IPS DF 4.7 (cell line): ENCODE results near the gene COPE.
A peak's percentile ranks its signal among the peaks of the same experiment; 100 is the strongest.
"Not testable (repeated sequence)": the region's sequence is repeated elsewhere in the genome, so short reads cannot be mapped to it uniquely, and the experiment has no call there.

Source experiments
- DNase-seq: peaks from one replicate; pipeline ENCODE4 v3.0.0-alpha.2; 2013; ENCODE audit warnings: low spot score; ENCODE audit errors: extremely low read depth

COPE gene

DNA sequence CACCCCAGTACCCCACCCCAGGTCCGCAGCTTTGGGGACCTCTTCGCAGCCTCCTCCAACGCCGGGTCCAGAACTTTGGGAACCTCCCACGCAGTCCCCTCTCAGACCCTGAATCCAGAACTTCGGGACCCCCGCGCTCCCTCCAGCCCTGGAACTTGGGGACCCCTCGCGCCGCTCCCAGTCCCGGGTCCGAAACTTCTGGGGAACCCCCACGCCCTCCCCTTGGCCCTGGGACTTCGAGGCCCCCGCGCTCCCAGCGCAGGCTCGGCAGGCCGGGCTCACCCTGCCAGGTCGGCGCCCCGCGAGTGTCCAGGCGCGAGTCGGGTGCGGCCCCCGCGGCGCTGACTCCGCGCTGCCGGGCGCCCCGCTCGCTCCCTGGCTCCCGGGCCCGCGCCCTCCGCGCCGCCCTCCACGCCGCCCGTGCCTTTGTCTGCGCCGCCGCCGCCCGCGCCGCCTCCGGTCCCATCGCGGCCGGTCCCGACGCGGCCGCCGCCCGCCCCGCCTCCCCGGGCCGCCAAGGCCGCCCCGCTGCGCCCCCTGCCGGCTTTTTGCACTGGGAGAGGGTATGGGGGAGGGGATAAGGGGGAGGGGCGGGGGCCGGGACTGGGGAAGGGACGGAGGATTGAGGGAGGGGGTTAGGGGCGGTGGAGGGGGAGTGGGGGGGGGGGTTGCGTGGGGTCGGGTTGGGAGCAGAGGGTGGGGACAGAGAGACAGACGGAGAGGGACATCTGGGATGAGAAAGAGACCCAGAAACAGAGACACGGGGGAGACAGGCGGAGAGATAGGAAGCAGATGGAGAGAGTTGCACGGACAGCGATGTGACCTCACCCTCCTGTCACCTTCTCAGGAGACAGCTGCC, 21.8 kb upstream of the COPE start, which contains the start of gene HOMER3:
HOMER3 (minus strand) TSS at position 449 of the 859 bp plus-strand sequence. CDS start 2,235 bp downstream, outside the sequence.
- DNase-seq = no peak

GRCh38 chr19:18939922-18940768, 21.0 kb upstream of the COPE start:
- no peak for DNase-seq

GRCh38 chr19:18939163-18939562, 20.0 kb upstream of the COPE start:
- DNase-seq = no peak

DNA sequence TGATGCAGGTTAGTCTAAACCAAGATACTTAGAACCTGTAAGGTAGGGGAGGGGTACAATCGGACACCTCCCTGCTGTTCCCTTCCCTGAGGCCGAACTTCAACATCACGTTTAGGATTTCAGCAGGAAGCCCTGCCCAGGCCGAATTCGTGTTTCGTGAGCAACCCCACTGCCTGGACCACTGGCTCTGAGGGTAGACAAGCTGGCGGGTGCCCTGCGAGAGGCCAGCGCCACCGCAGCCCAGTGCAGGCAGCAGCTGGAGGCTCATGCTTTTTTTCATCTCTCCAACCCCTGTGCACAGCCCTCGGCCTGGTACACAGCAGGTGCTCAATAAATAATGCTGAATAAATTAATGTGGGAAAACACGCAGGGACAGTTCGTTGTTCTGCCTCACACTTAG, 14.1 kb upstream of the COPE start:
- DNase-seq = no peak

DNA sequence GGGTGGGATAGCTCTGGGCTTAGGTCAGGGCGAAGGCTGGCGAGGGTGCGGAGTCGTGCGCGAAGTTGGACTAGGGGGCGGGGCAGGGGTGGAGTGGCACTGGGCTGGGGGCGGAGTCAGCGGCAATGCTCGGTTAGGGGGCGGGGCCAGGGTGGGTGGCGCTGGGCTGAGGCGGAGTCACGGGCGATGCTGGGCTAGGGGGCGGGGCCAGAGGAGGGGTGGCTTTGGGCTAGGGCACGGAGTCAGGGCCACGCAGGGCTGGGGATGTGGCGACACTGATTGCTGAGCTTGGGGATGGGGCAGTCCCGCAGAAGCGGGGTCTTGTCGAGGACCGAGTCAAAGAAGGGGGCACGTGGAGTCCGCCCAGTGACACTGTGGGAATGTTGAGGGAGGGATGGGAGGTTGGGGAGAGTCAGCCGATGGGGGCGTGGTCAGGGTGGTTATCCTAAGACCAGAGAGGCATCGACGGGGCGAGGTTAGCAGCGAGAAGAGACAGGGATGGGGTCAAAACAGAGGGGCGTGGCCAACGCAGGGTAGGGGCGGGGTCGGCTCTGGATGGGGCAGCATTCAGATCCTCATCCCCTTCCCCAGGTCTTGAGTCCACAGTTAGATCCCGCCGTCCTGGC, 13.1 kb upstream of the COPE start:
- peak; percentile 79 for DNase-seq

DNA sequence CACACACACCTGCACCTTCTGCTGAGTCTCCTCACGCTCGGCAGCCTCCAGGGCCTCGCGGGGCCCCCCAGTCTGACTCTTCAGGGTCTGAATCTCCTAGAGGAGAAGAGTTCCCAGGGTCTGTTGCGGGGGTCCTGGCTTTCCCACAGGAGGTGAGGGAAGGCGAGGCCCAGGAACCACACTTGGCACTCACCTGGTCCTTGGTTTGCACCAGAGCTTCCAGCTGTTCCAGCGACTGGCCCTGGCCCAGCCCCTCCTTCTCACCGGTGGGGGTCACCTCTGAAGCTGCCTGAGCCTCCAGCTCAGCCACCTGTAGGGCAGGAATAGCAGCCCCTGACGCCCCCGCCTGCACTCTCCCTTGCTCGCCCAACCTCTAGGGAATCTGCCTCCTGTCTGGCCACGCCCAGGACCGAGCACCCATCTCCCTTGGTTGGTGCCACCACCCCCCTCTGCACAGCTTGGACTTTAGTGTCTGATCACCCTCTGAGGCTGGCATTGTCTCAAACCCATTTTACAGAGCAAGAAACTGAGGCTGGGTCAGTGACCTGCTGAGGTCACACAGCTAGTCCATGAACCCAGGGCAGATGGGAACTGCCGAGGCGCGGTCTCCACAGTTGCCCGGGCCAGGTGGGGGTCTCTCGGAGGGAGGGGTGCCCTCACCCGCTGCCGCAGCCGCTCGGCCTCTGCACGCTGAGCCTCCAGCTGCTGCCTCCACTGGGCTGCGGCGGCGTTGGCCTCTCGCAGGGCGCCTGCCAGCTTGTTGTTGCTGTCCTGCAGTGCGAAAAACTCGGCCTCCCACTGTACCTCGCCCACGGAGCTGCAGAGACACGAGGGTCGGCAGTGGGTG, 12.4 kb upstream of the COPE start:
- no peak for DNase-seq

GRCh38 chr19:18929311-18929710, 10.1 kb upstream of the COPE start:
- no peak for DNase-seq

GRCh38 chr19:18928018-18928805, 9.0 kb upstream of the COPE start:
- DNase-seq = no peak

DNA sequence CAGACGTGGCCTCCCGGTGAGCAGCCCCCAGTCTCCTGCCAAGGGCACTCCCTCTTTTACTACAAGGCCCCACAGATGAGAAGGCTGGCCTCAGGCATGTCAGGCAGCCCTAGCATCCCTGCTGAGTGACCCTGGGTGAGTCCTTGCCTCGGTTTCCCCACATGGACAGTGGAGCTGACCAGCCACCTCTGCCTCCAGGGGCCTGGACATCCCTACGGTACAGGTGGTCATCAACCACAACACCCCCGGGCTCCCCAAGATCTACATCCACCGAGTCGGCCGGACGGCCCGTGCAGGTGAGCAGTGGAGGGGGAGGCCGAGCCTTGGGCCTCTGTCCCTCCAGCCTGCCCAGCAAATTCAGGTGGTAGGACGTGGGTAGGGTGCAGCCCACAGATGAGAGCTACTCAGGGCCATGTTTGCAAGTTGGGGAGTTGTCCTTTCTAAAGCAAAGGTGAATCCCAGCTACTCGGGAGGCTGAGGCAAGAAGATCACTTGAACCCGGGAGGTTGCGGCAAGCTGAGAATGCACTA, 5.6 kb upstream of the COPE start:
- no peak for DNase-seq

DNA sequence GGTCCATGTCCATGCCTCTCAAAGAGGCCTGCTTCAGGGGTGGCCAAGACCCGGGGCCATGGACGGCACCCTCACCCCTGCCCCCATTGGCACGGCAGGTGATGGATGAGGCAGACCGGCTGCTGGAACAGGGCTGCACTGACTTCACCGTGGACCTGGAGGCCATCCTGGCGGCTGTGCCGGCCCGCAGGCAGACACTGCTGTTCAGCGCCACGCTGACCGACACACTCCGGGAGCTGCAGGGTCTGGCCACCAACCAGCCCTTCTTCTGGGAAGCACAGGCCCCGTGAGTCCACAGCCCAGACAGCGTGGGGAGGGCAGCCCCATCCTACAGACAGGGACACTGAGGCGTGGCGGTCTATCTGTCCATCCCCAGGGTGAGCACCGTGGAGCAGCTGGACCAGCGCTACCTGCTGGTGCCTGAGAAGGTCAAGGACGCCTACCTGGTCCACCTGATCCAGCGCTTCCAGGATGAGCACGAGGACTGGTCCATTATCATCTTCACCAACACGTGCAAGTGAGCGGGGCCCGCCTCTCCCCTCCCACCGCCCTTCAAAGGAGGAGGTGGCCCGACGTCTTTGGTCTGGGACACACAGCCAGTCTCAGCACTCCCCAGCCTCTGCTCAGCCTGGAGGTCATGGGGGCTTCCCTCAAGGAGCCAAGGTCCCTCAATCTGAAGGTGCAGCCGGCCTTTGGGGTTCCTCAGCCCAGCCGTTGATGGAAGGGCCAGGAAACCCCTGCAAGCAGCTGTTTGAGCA, 3.2 kb upstream of the COPE start:
- DNase-seq = no peak

- DNase-seq = no peak
These were observed 2.4 kb upstream of the COPE start for GRCh38 chr19:18921593-18921992.

DNA sequence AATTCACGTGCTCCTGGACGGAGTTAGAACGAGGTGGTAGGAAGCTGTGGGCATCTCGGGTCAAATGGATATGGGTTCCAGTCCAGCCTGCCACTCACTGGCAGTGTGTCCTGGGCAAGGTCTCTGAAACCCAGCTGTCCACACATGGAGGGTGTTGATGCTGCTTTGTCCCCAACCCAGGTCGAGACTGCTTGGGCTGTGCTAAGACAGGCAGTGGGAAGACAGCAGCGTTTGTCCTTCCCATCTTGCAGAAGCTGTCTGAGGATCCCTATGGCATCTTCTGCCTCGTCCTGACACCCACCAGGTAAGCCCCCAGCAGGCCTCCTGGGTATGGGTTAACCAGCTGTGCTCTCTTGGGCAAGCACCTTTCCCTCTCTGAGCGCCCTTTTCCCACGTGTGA, 1.2 kb upstream of the COPE start:
- DNase-seq = no peak

DNA sequence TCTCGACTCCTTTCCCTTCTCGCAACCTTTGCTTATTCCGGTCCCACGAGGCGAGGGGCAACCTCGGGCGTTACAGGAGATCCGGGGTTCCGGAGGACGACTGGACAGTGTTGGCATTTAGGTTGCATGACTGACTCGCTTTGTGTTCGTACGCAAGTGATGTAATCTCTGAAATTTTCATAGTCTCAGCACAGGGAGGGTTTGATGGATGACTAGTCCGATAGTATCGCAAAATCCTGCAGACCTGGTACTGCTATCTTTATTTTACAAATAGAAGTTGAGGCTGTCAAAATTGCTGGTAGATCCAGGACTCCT, 670 bp upstream of the COPE start:
- no peak for DNase-seq

DNA sequence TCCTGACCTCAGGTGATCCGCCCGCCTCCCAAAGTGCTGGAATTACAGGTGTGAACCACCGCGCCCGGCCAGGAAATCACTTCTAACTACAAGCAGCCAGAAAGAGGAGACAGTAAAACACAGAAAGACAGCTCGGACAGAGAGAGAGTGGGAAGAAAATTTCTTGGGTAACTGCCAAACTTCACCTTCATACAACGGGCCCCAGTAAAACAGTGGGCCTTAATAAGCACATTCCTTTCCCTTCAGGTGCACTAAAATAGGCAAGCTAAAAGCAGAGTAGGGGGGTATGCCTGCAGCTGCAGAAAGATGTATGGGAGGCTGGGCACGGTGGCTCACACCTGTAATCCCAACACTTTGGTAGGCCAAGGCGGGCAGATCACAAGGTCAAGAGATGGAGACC, 1.6 kb downstream of the COPE start:
- not testable (repeated sequence) for DNase-seq

GRCh38 chr19:18915639-18916038, 3.5 kb downstream of the COPE start:
- no peak for DNase-seq

DNA sequence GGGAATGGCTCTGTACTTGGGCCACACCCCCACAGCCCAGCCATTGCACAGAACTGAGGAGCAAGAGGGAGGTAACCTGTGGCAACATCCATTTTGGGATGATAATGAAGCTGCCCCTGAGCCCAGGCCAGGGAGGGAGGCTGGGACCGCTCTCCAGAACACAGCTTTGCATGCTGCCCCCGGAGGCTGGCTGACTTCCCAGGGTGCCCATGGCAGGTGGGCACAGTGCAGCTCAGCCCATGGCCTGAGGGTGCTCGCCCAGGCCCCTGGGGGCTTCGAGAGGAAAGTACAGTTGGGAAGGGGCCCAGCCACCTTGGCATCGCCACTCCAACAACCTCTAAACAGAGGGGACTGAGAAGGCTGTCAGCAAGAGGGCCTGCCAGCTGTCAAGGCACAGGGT, 5.7 kb downstream of the COPE start:
- DNase-seq = no peak

- DNase-seq = no peak
These were observed 6.3 kb downstream of the COPE start for GRCh38 chr19:18912933-18913332.

- DNase-seq = no peak
These were observed 8.3 kb downstream of the COPE start for GRCh38 chr19:18910801-18911436.

DNA sequence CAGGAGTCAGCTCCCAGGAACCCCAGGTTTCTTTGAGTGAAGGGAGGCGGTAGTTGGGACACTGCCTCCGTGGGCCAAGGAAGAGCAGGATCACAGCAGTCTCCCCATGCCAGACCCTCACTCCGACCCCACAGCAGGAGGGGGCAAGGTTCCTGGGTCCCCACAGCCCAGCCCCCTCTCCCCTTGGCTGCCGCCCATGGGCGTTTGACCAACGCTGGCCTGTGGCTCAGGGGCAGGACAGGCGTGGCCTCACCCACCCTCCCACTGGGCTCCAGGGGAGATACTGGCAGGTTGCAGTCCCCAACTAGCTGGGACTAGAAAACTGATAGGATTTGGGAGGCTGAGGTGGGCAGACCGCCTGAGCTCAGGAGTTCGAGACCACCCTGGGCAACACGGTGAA, 9.2 kb downstream of the COPE start:
- DNase-seq = no peak
